ENCODE results near the gene PRF1. TPM values are rescaled to one million over a fixed set of nuclear protein-coding genes. Genes with fewer than 3 reads are reported as not detected.
A peak's percentile ranks its signal among the peaks of the same experiment; 100 is the strongest.

Gene PRF1
- total and polyA plus RNA-seq, 2 of the 13 experiments (the other 11 are each of a cell fraction or from before 2014, with no cell fraction given) = 1.00 to 1.4 TPM

GRCh38 chr10:70596110-70596798 is 6.3 kb downstream of the PRF1 start (continued):
- TF ChIP-seq, protein P1, sequence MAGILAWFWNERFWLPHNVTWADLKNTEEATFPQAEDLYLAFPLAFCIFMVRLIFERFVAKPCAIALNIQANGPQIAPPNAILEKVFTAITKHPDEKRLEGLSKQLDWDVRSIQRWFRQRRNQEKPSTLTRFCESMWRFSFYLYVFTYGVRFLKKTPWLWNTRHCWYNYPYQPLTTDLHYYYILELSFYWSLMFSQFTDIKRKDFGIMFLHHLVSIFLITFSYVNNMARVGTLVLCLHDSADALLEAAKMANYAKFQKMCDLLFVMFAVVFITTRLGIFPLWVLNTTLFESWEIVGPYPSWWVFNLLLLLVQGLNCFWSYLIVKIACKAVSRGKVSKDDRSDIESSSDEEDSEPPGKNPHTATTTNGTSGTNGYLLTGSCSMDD (CRISPR knock-in tag; IDR thresholded peaks at IDR 0.05) = no peak
- no peak for TF ChIP-seq MLX (CRISPR knock-in tag; IDR thresholded peaks at IDR 0.05)
- no peak for TF ChIP-seq TOE1 (CRISPR knock-in tag; IDR thresholded peaks at IDR 0.05)
- TF ChIP-seq FOXP1 (IDR thresholded peaks at IDR 0.05) = no peak
- peak; percentile 35; the same call in 1 of the 2 replicates for TF ChIP-seq FOXP1 (CRISPR knock-in tag; IDR thresholded peaks at IDR 0.05)
- no peak for TF ChIP-seq ZFP1 (CRISPR knock-in tag; IDR thresholded peaks at IDR 0.05)
- TF ChIP-seq SNRNP70 (IDR thresholded peaks at IDR 0.05; ENCODE audit: low read depth, low read length) = no peak
- no peak for TF ChIP-seq NFIC (IDR thresholded peaks at IDR 0.05; ENCODE audit: low read length)
- no peak for TF ChIP-seq ZSCAN20 (CRISPR knock-in tag; IDR thresholded peaks at IDR 0.05; ENCODE audit: borderline replicate concordance)
- TF ChIP-seq THAP11 (CRISPR knock-in tag; IDR thresholded peaks at IDR 0.05) = peak; percentile 29; the same call in 1 of the 2 replicates
- TF ChIP-seq ZNF558 (CRISPR knock-in tag; IDR thresholded peaks at IDR 0.05; ENCODE audit: borderline replicate concordance) = no peak
- TF ChIP-seq ZEB1 (IDR thresholded peaks at IDR 0.05; ENCODE audit: insufficient replicate concordance, low read depth) = no peak
- no peak for TF ChIP-seq ZNF691 (CRISPR knock-in tag; IDR thresholded peaks at IDR 0.05; ENCODE audit: borderline replicate concordance, low read depth)
- TF ChIP-seq BRD4 (CRISPR knock-in tag; IDR thresholded peaks at IDR 0.05) = no peak
- TF ChIP-seq ZSCAN21 (CRISPR knock-in tag; IDR thresholded peaks at IDR 0.05; ENCODE audit: borderline replicate concordance) = no peak
- no peak for TF ChIP-seq ZNF577 (CRISPR knock-in tag; IDR thresholded peaks at IDR 0.05; ENCODE audit: borderline replicate concordance, low read depth)
- peak; percentile 55; the same call in 1 of the 2 replicates for TF ChIP-seq ZNF567 (CRISPR knock-in tag; IDR thresholded peaks at IDR 0.05; ENCODE audit: borderline replicate concordance)
- TF ChIP-seq ZSCAN9 (CRISPR knock-in tag; IDR thresholded peaks at IDR 0.05; ENCODE audit: borderline replicate concordance) = no peak
- TF ChIP-seq NR2F6 (IDR thresholded peaks at IDR 0.05) = no peak
- peak; percentile 54; the same call in 1 of the 2 replicates for TF ChIP-seq NR2F6 (CRISPR knock-in tag; IDR thresholded peaks at IDR 0.05)
- no peak for TF ChIP-seq HNRNPUL1 (IDR thresholded peaks at IDR 0.05; ENCODE audit: low read depth, low read length)
- TF ChIP-seq ZNF775 (CRISPR knock-in tag; IDR thresholded peaks at IDR 0.05; ENCODE audit: borderline replicate concordance) = no peak
- TF ChIP-seq ZNF260 (CRISPR knock-in tag; IDR thresholded peaks at IDR 0.05; ENCODE audit: borderline replicate concordance, low read depth) = no peak
